Astrocyte (in vitro differentiated cells and primary cell): Measurements from ENCODE around the gene CFAP157. TPM values are rescaled to one million over a fixed set of nuclear protein-coding genes. Genes with fewer than 3 reads are reported as not detected.

Experiments used
- DNase-seq: peaks from one replicate; pipeline ENCODE4 v3.0.0-alpha.2; 2010; ENCODE audit warnings: low read depth
- FAIRE-seq: peaks from 2 replicates; lab custom pipeline; 2011; peaks lifted over from hg19 to GRCh38; lab: Jason Lieb, UNC
- H2AFZ ChIP-seq: 2 replicates; pipeline ENCODE4 v1.6.0; 2012; ENCODE audit warnings: low read depth, low read length, inconsistent platforms
- H3K27ac ChIP-seq: 2 replicates; pipeline ENCODE4 v1.5.1; 2011; ENCODE audit warnings: low read depth, low read length, inconsistent platforms
- H3K27me3 ChIP-seq: 2 replicates; pipeline ENCODE4 v1.6.0; 2011; ENCODE audit warnings: low read length, inconsistent platforms; ENCODE audit not compliant: insufficient read depth
- H3K36me3 ChIP-seq: 2 replicates; pipeline ENCODE4 v1.5.1; 2011; ENCODE audit warnings: low read length, inconsistent platforms; ENCODE audit not compliant: insufficient read depth
- H3K4me1 ChIP-seq: 2 replicates; pipeline ENCODE4 v1.5.1; 2011; ENCODE audit warnings: low read length, inconsistent platforms; ENCODE audit not compliant: insufficient read depth
- H3K4me2 ChIP-seq: 2 replicates; pipeline ENCODE4 v1.6.0; 2012; ENCODE audit warnings: low read length, inconsistent platforms
- H3K4me3 ChIP-seq: 2 replicates; pipeline ENCODE4 v1.5.1; 2011; ENCODE audit warnings: low read depth, mild to moderate bottlenecking, low read length, inconsistent platforms; ENCODE audit not compliant: insufficient read depth
- H3K79me2 ChIP-seq: 2 replicates; pipeline ENCODE4 v1.6.0; 2012; ENCODE audit warnings: mild to moderate bottlenecking, low read length, inconsistent platforms; ENCODE audit not compliant: insufficient read depth
- H3K9ac ChIP-seq: 2 replicates; pipeline ENCODE4 v1.6.0; 2012; ENCODE audit warnings: mild to moderate bottlenecking, low read length, inconsistent platforms
- H3K9me3 ChIP-seq: 2 replicates; pipeline ENCODE4 v1.5.1; 2012; ENCODE audit warnings: low read depth, mild to moderate bottlenecking, low read length, inconsistent platforms; ENCODE audit not compliant: insufficient read depth
- H4K20me1 ChIP-seq: 2 replicates; pipeline ENCODE4 v1.6.0; 2012; ENCODE audit warnings: low read length, inconsistent platforms; ENCODE audit not compliant: insufficient read depth
- H3K27ac Mint-ChIP-seq: one replicate; pipeline ENCODE4 v1.8.0; 2021; ENCODE audit warnings: mild to moderate bottlenecking, mixed read lengths; ENCODE audit not compliant: unreplicated experiment
- H3K27me3 Mint-ChIP-seq: one replicate; pipeline ENCODE4 v1.8.0; 2021; ENCODE audit warnings: low read depth, mixed read lengths; ENCODE audit not compliant: unreplicated experiment
- H3K36me3 Mint-ChIP-seq: one replicate; pipeline ENCODE4 v1.8.0; 2021; ENCODE audit warnings: low read depth, mixed read lengths; ENCODE audit not compliant: unreplicated experiment
- H3K4me1 Mint-ChIP-seq: one replicate; pipeline ENCODE4 v1.8.0; 2021; ENCODE audit warnings: low read depth, mixed read lengths; ENCODE audit not compliant: unreplicated experiment
- H3K4me3 Mint-ChIP-seq: one replicate; pipeline ENCODE4 v1.8.0; 2021; ENCODE audit warnings: mild to moderate bottlenecking, moderate library complexity, mixed read lengths; ENCODE audit not compliant: unreplicated experiment
- H3K9me3 Mint-ChIP-seq: one replicate; pipeline ENCODE4 v1.8.0; 2021; ENCODE audit warnings: mild to moderate bottlenecking, mixed read lengths; ENCODE audit not compliant: unreplicated experiment
- CTCF ChIP-seq: IDR thresholded peaks from 2 replicates; pipeline ENCODE4 v1.5.1; 2011; ENCODE audit warnings: low read depth, mild to moderate bottlenecking, inconsistent platforms, low read length, moderate library complexity; ENCODE audit not compliant: insufficient read depth
- EZH2 ChIP-seq: IDR thresholded peaks from 2 replicates; pipeline ENCODE4 v1.6.1; 2012; ENCODE audit warnings: mild to moderate bottlenecking, low read length, inconsistent platforms; ENCODE audit not compliant: insufficient read depth
- total RNA-seq: library from RNA; stranded (reverse); gene quantifications from 2 replicates; pipeline ENCODE4 v1.2.1, GENCODE V29; 2021

The CFAP157 gene
- total RNA-seq, 1 donor from 2014 or later, result 0.09 TPM

GRCh38 chr9:127679506-127679905 lies 27.3 kb upstream of the CFAP157 start:
- no peak for TF ChIP-seq EZH2
- no peak for TF ChIP-seq CTCF
- Histone ChIP-seq H4K20me1 (no peaks in the 10 kb centered on the region), H3K4me2 (no peak overlapping the region), H3K4me3 (no peak overlapping the region), H3K36me3 (peaks cover 14% of the 10 kb centered on the region), H3K27ac (no peak overlapping the region), H3K79me2 (no peaks in the 10 kb centered on the region), H3K9me3 (no peaks in the 10 kb centered on the region), H3K9ac (no peak overlapping the region), H2AFZ (no peak overlapping the region), H3K4me1 (peaks cover 10% of the 10 kb centered on the region), H3K27me3 (no peaks in the 10 kb centered on the region)
- Mint-ChIP-seq H3K4me3 (no peak overlapping the region), H3K4me1 (peaks cover 11% of the 10 kb centered on the region), H3K9me3 (no peaks in the 10 kb centered on the region), H3K27ac (no peak overlapping the region), H3K36me3 (peaks cover 37% of the 10 kb centered on the region), H3K27me3 (peaks cover 4% of the 10 kb centered on the region)
- DNase-seq (no peak), FAIRE-seq (no peak)

- FAIRE-seq (no peak), DNase-seq (no peak)
- Mint-ChIP-seq H3K36me3 (peaks cover 36% of the 10 kb centered on the region), H3K4me1 (peaks cover 16% of the 10 kb centered on the region), H3K27me3 (peaks cover 4% of the 10 kb centered on the region), H3K4me3 (no peak overlapping the region), H3K27ac (no peak overlapping the region), H3K9me3 (no peaks in the 10 kb centered on the region)
- Histone ChIP-seq H3K9ac (no peak overlapping the region), H3K9me3 (no peaks in the 10 kb centered on the region), H3K4me3 (no peak overlapping the region), H3K79me2 (no peaks in the 10 kb centered on the region), H3K27me3 (no peaks in the 10 kb centered on the region), H3K36me3 (peaks cover 14% of the 10 kb centered on the region), H3K4me1 (peaks cover 16% of the 10 kb centered on the region), H2AFZ (no peak overlapping the region), H3K4me2 (no peak overlapping the region), H3K27ac (no peak overlapping the region), H4K20me1 (no peaks in the 10 kb centered on the region)
- TF ChIP-seq EZH2, result no peak
Measured at GRCh38 chr9:127680226-127680625, 26.6 kb upstream of the CFAP157 start.

GRCh38 chr9:127680846-127681245 lies 25.9 kb upstream of the CFAP157 start:
- no peak overlapping the region for H3K27ac Mint-ChIP-seq
- peaks cover 36% of the 10 kb centered on the region for H3K36me3 Mint-ChIP-seq
- peaks cover 4% of the 10 kb centered on the region for H3K27me3 Mint-ChIP-seq
- no peak overlapping the region for H3K27ac ChIP-seq
- no peak overlapping the region for H2AFZ ChIP-seq
- DNase-seq, result no peak
- H4K20me1 ChIP-seq, result no peaks in the 10 kb centered on the region
- no peak overlapping the region for H3K4me3 ChIP-seq
- no peak for TF ChIP-seq CTCF
- no peak for TF ChIP-seq EZH2
- H3K4me1 ChIP-seq, result peaks cover 16% of the 10 kb centered on the region
- no peak for FAIRE-seq
- no peaks in the 10 kb centered on the region for H3K9me3 Mint-ChIP-seq
- no peaks in the 10 kb centered on the region for H3K79me2 ChIP-seq
- no peaks in the 10 kb centered on the region for H3K9me3 ChIP-seq
- no peaks in the 10 kb centered on the region for H3K27me3 ChIP-seq
- H3K36me3 ChIP-seq, result peaks cover 9% of the 10 kb centered on the region
- H3K9ac ChIP-seq, result no peak overlapping the region
- H3K4me2 ChIP-seq, result no peak overlapping the region
- peaks cover 16% of the 10 kb centered on the region for H3K4me1 Mint-ChIP-seq
- no peak overlapping the region for H3K4me3 Mint-ChIP-seq
